ENCODE results near the gene LTBP2.

LTBP2 gene

GRCh38 chr14:74616507-74616906 is 4.5 kb upstream of the LTBP2 start:
- TF ChIP-seq CTCF (IDR thresholded peaks at IDR 0.05; ENCODE audit: extremely low read depth, insufficient read depth, missing control alignments), result no peak
- in situ Hi-C loops (cut with MboI; ENCODE audit: low pct_unique_long_range_greater_than_20kb, low sequenced_read_pairs, unreplicated experiment), result no loop called here
- DNase-seq (ENCODE audit: low spot score), result no peak

GRCh38 chr14:74615735-74616134 is 3.7 kb upstream of the LTBP2 start:
- no peak for TF ChIP-seq CTCF (IDR thresholded peaks at IDR 0.05; ENCODE audit: extremely low read depth, insufficient read depth, missing control alignments)
- DNase-seq (ENCODE audit: low spot score), result no peak
- in situ Hi-C loops (cut with MboI; ENCODE audit: low pct_unique_long_range_greater_than_20kb, low sequenced_read_pairs, unreplicated experiment), result no loop called here

GRCh38 chr14:74614508-74615495 is 2.8 kb upstream of the LTBP2 start:
- DNase-seq (ENCODE audit: low spot score), result peak; percentile 49
- in situ Hi-C loops (cut with MboI; ENCODE audit: low pct_unique_long_range_greater_than_20kb, low sequenced_read_pairs, unreplicated experiment), result no loop called here
- TF ChIP-seq CTCF (IDR thresholded peaks at IDR 0.05; ENCODE audit: extremely low read depth, insufficient read depth, missing control alignments), result no peak

GRCh38 chr14:74613211-74613914 is 1.3 kb upstream of the LTBP2 start:
- in situ Hi-C loops (cut with MboI; ENCODE audit: low pct_unique_long_range_greater_than_20kb, low sequenced_read_pairs, unreplicated experiment), result no loop called here
- no peak for TF ChIP-seq CTCF (IDR thresholded peaks at IDR 0.05; ENCODE audit: extremely low read depth, insufficient read depth, missing control alignments)
- no peak for DNase-seq (ENCODE audit: low spot score)

GRCh38 chr14:74612350-74613021 is 449 bp upstream of the LTBP2 start:
- peak; percentile 80 for TF ChIP-seq CTCF (IDR thresholded peaks at IDR 0.05; ENCODE audit: extremely low read depth, insufficient read depth, missing control alignments)
- in situ Hi-C loops (cut with MboI; ENCODE audit: low pct_unique_long_range_greater_than_20kb, low sequenced_read_pairs, unreplicated experiment), result no loop called here
- DNase-seq (ENCODE audit: low spot score), result peak; percentile 90
